Measurements from ENCODE around the gene CECR2. TPM values are rescaled to one million over a fixed set of nuclear protein-coding genes. Genes with fewer than 3 reads are reported as not detected.

Gene CECR2
- 1.2 and 1.4 TPM in 2 replicates for total RNA-seq (2014; rRNA removed; shearing (Covaris generic))
- polyA plus RNA-seq (2014; cell fraction: nucleus; rRNA removed) = 0.35 TPM in 2 replicates

GRCh38 chr22:17369439-17370025, at the start of gene CECR2:
CECR2 (plus strand) TSS chr22:17369460; CDS start chr22:17369784, 324 bp downstream.
- no peak for DNase-seq (ENCODE audit: extremely low read depth, low read depth)

- no peak for DNase-seq (ENCODE audit: extremely low read depth, low read depth)
Observed at GRCh38 chr22:17319546-17319945, 49.7 kb upstream of the CECR2 start.

GRCh38 chr22:17322511-17322910, 46.7 kb upstream of the CECR2 start:
- no peak for DNase-seq (ENCODE audit: extremely low read depth, low read depth)

GRCh38 chr22:17331690-17332089, 37.6 kb upstream of the CECR2 start:
- DNase-seq (ENCODE audit: extremely low read depth, low read depth) = no peak

- no peak for DNase-seq (ENCODE audit: extremely low read depth, low read depth)
Observed at GRCh38 chr22:17332109-17332800, 37.0 kb upstream of the CECR2 start.

GRCh38 chr22:17334059-17334458, 35.2 kb upstream of the CECR2 start:
- DNase-seq (ENCODE audit: extremely low read depth, low read depth) = no peak

GRCh38 chr22:17334983-17335382, 34.3 kb upstream of the CECR2 start:
- DNase-seq (ENCODE audit: extremely low read depth, low read depth) = no peak

- DNase-seq (ENCODE audit: extremely low read depth, low read depth) = no peak
Observed at GRCh38 chr22:17336061-17336460, 33.2 kb upstream of the CECR2 start.

GRCh38 chr22:17337639-17338038, 31.6 kb upstream of the CECR2 start:
- no peak for DNase-seq (ENCODE audit: extremely low read depth, low read depth)

GRCh38 chr22:17339095-17339693, 30.1 kb upstream of the CECR2 start:
- DNase-seq (ENCODE audit: extremely low read depth, low read depth) = no peak

- no peak for DNase-seq (ENCODE audit: extremely low read depth, low read depth)
Observed at GRCh38 chr22:17342361-17342760, 26.9 kb upstream of the CECR2 start.

- no peak for DNase-seq (ENCODE audit: extremely low read depth, low read depth)
Observed at GRCh38 chr22:17343766-17344165, 25.5 kb upstream of the CECR2 start.

- DNase-seq (ENCODE audit: extremely low read depth, low read depth) = no peak
Observed at GRCh38 chr22:17346578-17346977, 22.7 kb upstream of the CECR2 start.

GRCh38 chr22:17347724-17348123, 21.5 kb upstream of the CECR2 start:
- no peak for DNase-seq (ENCODE audit: extremely low read depth, low read depth)

GRCh38 chr22:17348464-17349103, 20.7 kb upstream of the CECR2 start:
- no peak for DNase-seq (ENCODE audit: extremely low read depth, low read depth)

GRCh38 chr22:17349172-17349571, 20.1 kb upstream of the CECR2 start:
- DNase-seq (ENCODE audit: extremely low read depth, low read depth) = no peak

- no peak for DNase-seq (ENCODE audit: extremely low read depth, low read depth)
Observed at GRCh38 chr22:17350292-17350691, 19.0 kb upstream of the CECR2 start.

- DNase-seq (ENCODE audit: extremely low read depth, low read depth) = no peak
Observed at GRCh38 chr22:17352798-17353197, 16.5 kb upstream of the CECR2 start.

- no peak for DNase-seq (ENCODE audit: extremely low read depth, low read depth)
Observed at GRCh38 chr22:17357688-17358087, 11.6 kb upstream of the CECR2 start.

GRCh38 chr22:17358415-17358814, 10.8 kb upstream of the CECR2 start:
- DNase-seq (ENCODE audit: extremely low read depth, low read depth) = no peak

GRCh38 chr22:17359501-17359900, 9.8 kb upstream of the CECR2 start:
- no peak for DNase-seq (ENCODE audit: extremely low read depth, low read depth)

- no peak for DNase-seq (ENCODE audit: extremely low read depth, low read depth)
Observed at GRCh38 chr22:17366329-17366728, 2.9 kb upstream of the CECR2 start.
